Calu3 (cell line): Measurements from ENCODE around the gene AMDHD2. TPM values are rescaled to one million over a fixed set of nuclear protein-coding genes. Genes with fewer than 3 reads are reported as not detected.

Experiments used
- BruUV-seq: library from RNA; stranded (reverse); fragments of 400-500 nt; replicated peaks from 2 replicates; lab custom pipeline; 2021; lab: Mats Ljungman, UMichigan
- CTCF ChIA-PET: fragments of 300-600 bp; sonication (Branson Sonifier 250); formaldehyde crosslinking; loops from one replicate; lab custom pipeline; 2022; ENCODE audit warnings: antibody characterized with exemption; lab: Charles Lee
- DNase-seq: peaks from one replicate; pipeline ENCODE4 v3.0.0; 2022
- H3K27ac Mint-ChIP-seq: one replicate; pipeline ENCODE4 v1.8.0; 2022; ENCODE audit warnings: mixed read lengths; ENCODE audit not compliant: unreplicated experiment
- H3K27me3 Mint-ChIP-seq: one replicate; pipeline ENCODE4 v1.8.0; 2022; ENCODE audit warnings: mixed read lengths; ENCODE audit not compliant: unreplicated experiment
- H3K36me3 Mint-ChIP-seq: one replicate; pipeline ENCODE4 v1.8.0; 2022; ENCODE audit warnings: mild to moderate bottlenecking, moderate library complexity, mixed read lengths; ENCODE audit not compliant: insufficient read depth, unreplicated experiment
- H3K4me1 Mint-ChIP-seq: one replicate; pipeline ENCODE4 v1.8.0; 2022; ENCODE audit warnings: mild to moderate bottlenecking, low read depth, mixed read lengths; ENCODE audit not compliant: unreplicated experiment
- H3K4me3 Mint-ChIP-seq: one replicate; pipeline ENCODE4 v1.8.0; 2022; ENCODE audit warnings: mild to moderate bottlenecking, low read depth, moderate library complexity, mixed read lengths; ENCODE audit not compliant: unreplicated experiment
- H3K9me3 Mint-ChIP-seq: one replicate; pipeline ENCODE4 v1.8.0; 2022; ENCODE audit warnings: low read depth, mixed read lengths; ENCODE audit not compliant: unreplicated experiment
- intact Hi-C: fragments of 100-400 bp; cut with micrococcal nuclease; formaldehyde crosslinking; loops from one replicate; pipeline ENCODE4 v1.10.0; 2022; ENCODE audit not compliant: unreplicated experiment
- total RNA-seq: library from RNA; stranded (reverse); gene quantifications from 2 replicates; pipeline ENCODE4 v1.2.3, GENCODE V29; 2022
- TF ChIP-seq, protein P1 (sequence below): fragments of 200-600 bp; IDR thresholded peaks from one replicate; pipeline ENCODE4 v1.8.0; 2022; ENCODE audit warnings: antibody characterized with exemption; ENCODE audit not compliant: unreplicated experiment

Gene AMDHD2
- total RNA-seq, 1 experiment from 2014 or later, result 60.2 TPM

- no peak for DNase-seq
- H3K9me3 Mint-ChIP-seq, result no peaks in the 10 kb centered on the region
- H3K27me3 Mint-ChIP-seq, result no peaks in the 10 kb centered on the region
- TF ChIP-seq, protein P1, sequence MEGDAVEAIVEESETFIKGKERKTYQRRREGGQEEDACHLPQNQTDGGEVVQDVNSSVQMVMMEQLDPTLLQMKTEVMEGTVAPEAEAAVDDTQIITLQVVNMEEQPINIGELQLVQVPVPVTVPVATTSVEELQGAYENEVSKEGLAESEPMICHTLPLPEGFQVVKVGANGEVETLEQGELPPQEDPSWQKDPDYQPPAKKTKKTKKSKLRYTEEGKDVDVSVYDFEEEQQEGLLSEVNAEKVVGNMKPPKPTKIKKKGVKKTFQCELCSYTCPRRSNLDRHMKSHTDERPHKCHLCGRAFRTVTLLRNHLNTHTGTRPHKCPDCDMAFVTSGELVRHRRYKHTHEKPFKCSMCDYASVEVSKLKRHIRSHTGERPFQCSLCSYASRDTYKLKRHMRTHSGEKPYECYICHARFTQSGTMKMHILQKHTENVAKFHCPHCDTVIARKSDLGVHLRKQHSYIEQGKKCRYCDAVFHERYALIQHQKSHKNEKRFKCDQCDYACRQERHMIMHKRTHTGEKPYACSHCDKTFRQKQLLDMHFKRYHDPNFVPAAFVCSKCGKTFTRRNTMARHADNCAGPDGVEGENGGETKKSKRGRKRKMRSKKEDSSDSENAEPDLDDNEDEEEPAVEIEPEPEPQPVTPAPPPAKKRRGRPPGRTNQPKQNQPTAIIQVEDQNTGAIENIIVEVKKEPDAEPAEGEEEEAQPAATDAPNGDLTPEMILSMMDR, result no peak
- peaks cover 84% of the 10 kb centered on the region for H3K36me3 Mint-ChIP-seq
- peak overlapping the region; percentile 83 for H3K4me3 Mint-ChIP-seq
- peaks cover 49% of the 10 kb centered on the region for H3K4me1 Mint-ChIP-seq
- CTCF ChIA-PET, result interaction anchor here (1.1 to 1.6 kb wide), 2 partner anchors 11 to 19 kb away, joined by 4 to 11 read pairs; no protein-coding TSS in a partner anchor
- BruUV-seq, result no TSS peak
- intact Hi-C loops, result no loop called here
- peak overlapping the region; percentile 93 for H3K27ac Mint-ChIP-seq
Measured at GRCh38 chr16:2520784-2521531, 787 bp downstream of the AMDHD2 start.

DNA sequence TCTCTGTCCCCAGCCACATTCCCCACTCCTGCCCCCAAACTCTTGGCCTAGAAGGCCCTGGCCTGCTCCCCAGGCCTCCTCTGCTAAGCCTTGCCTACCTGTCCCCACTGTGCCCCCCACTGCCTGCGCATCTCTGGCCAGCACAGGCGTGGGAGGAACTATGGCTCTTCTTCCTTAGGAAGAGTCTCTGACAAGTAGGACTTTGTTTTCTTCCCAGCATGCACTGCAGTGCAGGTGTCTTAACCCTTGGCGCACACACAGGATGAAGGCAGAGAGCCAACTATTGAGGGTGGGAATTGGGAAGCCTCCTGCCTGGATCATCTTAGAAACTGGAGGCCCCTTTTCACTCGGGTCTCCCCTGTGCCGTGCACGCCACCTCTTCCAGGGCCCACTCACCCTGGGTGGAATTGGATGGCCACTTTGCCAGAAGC, 3.6 kb downstream of the AMDHD2 start:
- CTCF ChIA-PET, result no interaction called here
- Mint-ChIP-seq H3K4me3 (no peak overlapping the region), H3K27ac (no peak overlapping the region), H3K36me3 (peaks cover 82% of the 10 kb centered on the region), H3K9me3 (no peaks in the 10 kb centered on the region), H3K4me1 (peaks cover 30% of the 10 kb centered on the region), H3K27me3 (no peaks in the 10 kb centered on the region)
- DNase-seq, result no peak
- TF ChIP-seq, protein P1, result no peak
- no TSS peak for BruUV-seq
- intact Hi-C loops, result no loop called here

- CTCF ChIA-PET, result interaction anchor here (0.5 kb wide), 1 partner anchor 21 kb away, joined by 3 read pairs; no protein-coding TSS in a partner anchor
- no peaks in the 10 kb centered on the region for H3K27me3 Mint-ChIP-seq
- H3K4me3 Mint-ChIP-seq, result no peak overlapping the region
- H3K4me1 Mint-ChIP-seq, result peaks cover 29% of the 10 kb centered on the region
- TF ChIP-seq, protein P1, result no peak
- H3K36me3 Mint-ChIP-seq, result peaks cover 78% of the 10 kb centered on the region
- intact Hi-C loops, result no loop called here
- BruUV-seq, result no TSS peak
- no peaks in the 10 kb centered on the region for H3K9me3 Mint-ChIP-seq
- no peak for DNase-seq
- peak overlapping the region; percentile 32 for H3K27ac Mint-ChIP-seq
Measured at GRCh38 chr16:2524339-2524938, 4.3 kb downstream of the AMDHD2 start.

DNA sequence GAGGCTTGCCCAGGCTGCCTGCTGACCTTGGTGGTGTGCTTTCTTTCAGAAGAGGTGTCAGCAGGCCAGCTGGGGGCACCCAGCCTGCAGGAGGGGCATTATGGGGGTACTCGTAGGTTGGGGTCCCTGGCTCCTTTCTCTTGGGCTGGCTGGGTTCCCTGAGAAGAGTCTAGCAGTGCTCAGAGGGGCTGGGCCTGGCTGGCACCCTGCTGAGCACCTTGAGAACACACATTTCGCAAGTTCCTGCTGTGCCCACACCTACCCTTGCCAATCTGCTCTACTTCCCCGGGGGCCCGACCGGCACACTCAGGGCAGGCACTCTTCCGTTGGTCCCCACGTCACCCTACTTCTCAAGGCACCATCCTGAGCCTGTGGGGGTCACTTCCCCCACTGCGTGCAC, 6.0 kb downstream of the AMDHD2 start:
- CTCF ChIA-PET, result no interaction called here
- BruUV-seq, result no TSS peak
- intact Hi-C loops, result no loop called here
- Mint-ChIP-seq H3K4me3 (no peak overlapping the region), H3K27me3 (no peaks in the 10 kb centered on the region), H3K36me3 (peaks cover 75% of the 10 kb centered on the region), H3K4me1 (peaks cover 21% of the 10 kb centered on the region), H3K27ac (peak overlapping the region; percentile 6), H3K9me3 (no peaks in the 10 kb centered on the region)
- no peak for DNase-seq
- TF ChIP-seq, protein P1, result no peak
